Left lung (tissue), 10 donors: ENCODE measurements around the gene NUP210L. TPM values are rescaled to one million over a fixed set of nuclear protein-coding genes. Genes with fewer than 3 reads are reported as not detected.

Experiments used
- ATAC-seq: fragments of 200-7000 bp; cut with Tn5 transposase; one replicate; pipeline ENCODE4 v1.9.1; 2020; ENCODE audit warnings: moderate library complexity
- DNase-seq, 4 donors: peaks; one replicate each; pipeline ENCODE4 v3.0.0-alpha.2; 2013 to 2020
- H3K27ac ChIP-seq, 2 donors: fragments of 200-600 bp; sonication (generic) in 1 of 2; one replicate each; pipeline versions ENCODE4 v1.5.0 to v1.8.0; 2020 to 2021
- H3K27me3 ChIP-seq, 2 donors: fragments of 200-600 bp; sonication (generic) in 1 of 2; one replicate each; pipeline versions ENCODE4 v1.5.0 to v1.8.0; 2020 to 2021
- H3K36me3 ChIP-seq, 2 donors: fragments of 200-600 bp; sonication (generic) in 1 of 2; one replicate each; pipeline versions ENCODE4 v1.5.0 to v1.8.0; 2020 to 2021
- H3K4me1 ChIP-seq, 2 donors: fragments of 200-600 bp; one replicate each; pipeline ENCODE4 v1.8.0; 2021
- H3K4me3 ChIP-seq, 2 donors: fragments of 200-600 bp; sonication (generic) in 1 of 2; one replicate each; pipeline versions ENCODE4 v1.5.0 to v1.8.0; 2020 to 2021; ENCODE audit warnings: mild to moderate bottlenecking in 1 of 2
- H3K9me3 ChIP-seq, 2 donors: fragments of 200-600 bp; sonication (generic) in 1 of 2; one replicate each; pipeline versions ENCODE4 v1.5.0 to v1.8.0; 2020 to 2021
- CTCF ChIP-seq, 2 donors: fragments of 200-600 bp; sonication (generic) in 1 of 2; IDR thresholded peaks; one replicate each; pipeline versions ENCODE4 v1.5.0 to v1.8.0; 2021; ENCODE audit warnings: antibody characterized with exemption in 2 of 2
- intact Hi-C, 2 donors: fragments of 100-400 bp; cut with DNase I; formaldehyde crosslinking; loops; one replicate each; pipeline versions ENCODE4 v1.11.2 to v1.14.2; 2022
- polyA plus RNA-seq, 6 donors: library from polyadenylated mRNA; unstranded; fragments of 120-200 nt; gene quantifications; one replicate each; pipeline ENCODE4 v1.2.1, GENCODE V29; 2013; ENCODE audit not compliant: insufficient read length in 6 of 6
- total RNA-seq, 2 donors: library from RNA; stranded (reverse); fragmentation: NEBNext Ultra II Directional; extraction: Animal tissue kit (Norgen Biotek cat#: 25700); gene quantifications; one replicate each; pipeline ENCODE4 v1.2.1, GENCODE V29; 2021
- donor health status: DM: no; HTN: yes; CAD: no.
- donor health status: DM: no; HTN: no; CAD: no.

The NUP210L gene
- total and polyA plus RNA-seq, 8 donors = 0.09 to 0.27 (median 0.18) TPM

- Histone ChIP-seq H3K4me3 (peak overlapping the region; percentile 85 to 96), H3K27ac (peak overlapping the region; percentile 97 to 99), H3K9me3 (no peaks in the 10 kb centered on the region), H3K27me3 (no peaks in the 10 kb centered on the region), H3K36me3 (peaks cover 0 to 69% of the 10 kb centered on the region in 2 donors), H3K4me1 (peaks cover 4 to 43% of the 10 kb centered on the region in 2 donors)
- DNase-seq (peak in 3 of 4 donors; percentile 76 to 99 (median 94)), ATAC-seq (peak; percentile 89)
- TF ChIP-seq CTCF (IDR thresholded peaks at IDR 0.05) = no peak
- intact Hi-C loops = loop anchor here in 1 of 2 donors (10.0 kb wide), 1 partner anchor 121 kb away; no protein-coding TSS in a partner anchor
Observed at GRCh38 chr1:153945795-153946621, 208.9 kb downstream of the NUP210L start.

- Histone ChIP-seq H3K4me3 (peak overlapping the region; percentile 85 to 96), H3K27me3 (no peaks in the 10 kb centered on the region), H3K27ac (peak overlapping the region; percentile 97 to 99), H3K36me3 (peaks cover 0 to 69% of the 10 kb centered on the region in 2 donors), H3K9me3 (no peaks in the 10 kb centered on the region), H3K4me1 (peaks cover 4 to 43% of the 10 kb centered on the region in 2 donors)
- intact Hi-C loops = loop anchor here in 1 of 2 donors (10.0 kb wide), 1 partner anchor 120 kb away; no protein-coding TSS in a partner anchor
- ATAC-seq (peak; percentile 45), DNase-seq (peak in 3 of 4 donors; percentile 45 to 87 (median 81))
- no peak for TF ChIP-seq CTCF (IDR thresholded peaks at IDR 0.05)
Observed at GRCh38 chr1:153945131-153945794, 209.6 kb downstream of the NUP210L start.

GRCh38 chr1:153944827-153945117 is 210.1 kb downstream of the NUP210L start:
- peak overlapping the region; percentile 13 to 85 for H3K4me3 ChIP-seq
- ATAC-seq (no peak), DNase-seq (no peak)
- peaks cover 0 to 69% of the 10 kb centered on the region in 2 donors for H3K36me3 ChIP-seq
- no peaks in the 10 kb centered on the region for H3K9me3 ChIP-seq
- TF ChIP-seq CTCF (IDR thresholded peaks at IDR 0.05) = no peak
- intact Hi-C loops = loop anchor here in 1 of 2 donors (10.0 kb wide), 1 partner anchor 120 kb away; no protein-coding TSS in a partner anchor
- peaks cover 4 to 46% of the 10 kb centered on the region in 2 donors for H3K4me1 ChIP-seq
- no peaks in the 10 kb centered on the region for H3K27me3 ChIP-seq
- H3K27ac ChIP-seq = peak overlapping the region; percentile 97 to 99

- DNase-seq (peak in 1 of 4 donors; percentile 84), ATAC-seq (no peak)
- Histone ChIP-seq H3K4me1 (peaks cover 4 to 46% of the 10 kb centered on the region in 2 donors), H3K9me3 (no peaks in the 10 kb centered on the region), H3K4me3 (peak overlapping the region; percentile 13 to 85), H3K27me3 (no peaks in the 10 kb centered on the region), H3K27ac (peak overlapping the region; percentile 97 to 99), H3K36me3 (peaks cover 0 to 69% of the 10 kb centered on the region in 2 donors)
- intact Hi-C loops = loop anchor here in 1 of 2 donors (10.0 kb wide), 1 partner anchor 119 kb away; no protein-coding TSS in a partner anchor
- TF ChIP-seq CTCF (IDR thresholded peaks at IDR 0.05) = no peak
Observed at GRCh38 chr1:153944005-153944826, 210.7 kb downstream of the NUP210L start.
